Superior temporal gyrus (tissue), 1 donor: ENCODE data around the gene FBXO28.
"Not testable (repeated sequence)": the region's sequence is repeated elsewhere in the genome, so short reads cannot be mapped to it uniquely, and the experiment has no call there.

ENCODE experiments used
- DNase-seq: peaks from one replicate; pipeline ENCODE4 v3.0.0-alpha.2; 2016; ENCODE audit errors: extremely low spot score

Gene FBXO28, protein sequence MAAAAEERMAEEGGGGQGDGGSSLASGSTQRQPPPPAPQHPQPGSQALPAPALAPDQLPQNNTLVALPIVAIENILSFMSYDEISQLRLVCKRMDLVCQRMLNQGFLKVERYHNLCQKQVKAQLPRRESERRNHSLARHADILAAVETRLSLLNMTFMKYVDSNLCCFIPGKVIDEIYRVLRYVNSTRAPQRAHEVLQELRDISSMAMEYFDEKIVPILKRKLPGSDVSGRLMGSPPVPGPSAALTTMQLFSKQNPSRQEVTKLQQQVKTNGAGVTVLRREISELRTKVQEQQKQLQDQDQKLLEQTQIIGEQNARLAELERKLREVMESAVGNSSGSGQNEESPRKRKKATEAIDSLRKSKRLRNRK

GRCh38 chr1:224113918-224114786 is at the start of gene FBXO28:
TSS of gene FBXO28 (plus strand) at chr1:224114111. CDS start at chr1:224114130, 19 bp downstream.
- DNase-seq = peak; percentile 96

- no peak for DNase-seq
These were observed 49.8 kb upstream of the FBXO28 start for GRCh38 chr1:224064150-224064549.

GRCh38 chr1:224065455-224065854 is 48.5 kb upstream of the FBXO28 start:
- DNase-seq = no peak

GRCh38 chr1:224067207-224067606 is 46.7 kb upstream of the FBXO28 start:
- DNase-seq = no peak

DNA sequence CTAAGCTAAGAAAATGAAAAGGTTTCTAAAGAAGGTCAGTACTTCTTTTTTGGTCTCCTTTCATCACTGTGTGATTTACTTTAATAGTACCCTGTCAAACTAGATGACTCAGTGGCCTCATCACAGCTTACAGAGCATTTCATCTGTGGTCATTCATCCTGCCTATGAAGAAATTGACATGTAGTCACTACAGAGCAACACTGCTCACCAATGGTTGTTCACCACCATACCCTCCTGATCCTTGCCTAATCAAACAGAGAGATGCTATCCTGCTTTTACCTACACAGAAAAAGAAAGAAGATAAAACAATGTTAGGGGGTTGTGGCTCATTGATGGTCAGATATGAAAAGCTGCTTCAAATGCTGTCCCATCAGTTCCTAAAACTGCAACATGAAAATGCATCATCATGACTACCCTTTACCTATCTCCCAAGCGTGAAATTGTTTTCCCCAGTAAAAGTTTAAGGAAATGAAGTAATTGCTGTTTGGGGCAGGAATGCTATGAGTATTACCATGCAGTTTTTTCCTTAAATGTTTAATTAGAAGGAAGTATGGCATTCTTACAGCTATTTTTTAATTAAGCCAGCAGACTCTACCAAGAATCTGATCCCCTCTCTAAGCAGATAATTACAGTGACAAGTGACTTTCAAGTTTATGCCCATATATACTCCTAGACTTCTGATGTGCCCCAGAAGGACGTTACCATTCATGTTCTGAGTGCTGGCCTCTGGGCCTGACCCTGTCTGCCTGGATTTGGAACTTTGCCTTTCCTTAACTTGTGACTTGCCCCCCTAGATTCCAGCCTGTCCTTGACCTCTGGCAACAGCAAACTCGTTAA is 46.1 kb upstream of the FBXO28 start:
- DNase-seq = no peak

DNA sequence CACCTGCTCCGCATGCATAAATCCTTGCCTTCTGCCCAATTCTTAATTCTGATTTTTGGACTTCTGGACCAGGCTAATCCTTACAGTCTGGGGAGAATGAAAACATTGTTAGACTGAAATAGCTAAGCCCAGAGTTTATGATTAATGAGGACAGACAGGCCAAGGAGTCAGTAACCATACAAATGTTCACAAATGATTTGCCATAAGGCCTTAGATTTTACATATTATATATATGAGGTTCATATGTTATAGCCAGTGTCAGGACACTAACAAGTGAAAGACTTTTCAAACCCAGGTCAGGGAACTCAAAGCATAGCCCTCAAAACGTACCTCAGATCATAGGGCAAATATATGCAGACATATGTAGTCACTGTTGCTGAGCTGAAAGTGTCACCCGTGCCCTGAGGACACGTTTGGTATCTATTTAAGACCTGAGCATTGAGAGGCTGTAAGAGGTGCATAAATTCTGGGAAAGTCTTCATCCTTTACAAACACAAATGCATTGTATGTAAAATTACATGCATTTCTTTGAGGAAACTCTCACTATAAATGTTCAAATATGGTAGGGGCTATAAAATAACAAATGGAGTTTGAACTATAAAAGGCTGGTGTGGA is 45.3 kb upstream of the FBXO28 start:
- DNase-seq = no peak

DNA sequence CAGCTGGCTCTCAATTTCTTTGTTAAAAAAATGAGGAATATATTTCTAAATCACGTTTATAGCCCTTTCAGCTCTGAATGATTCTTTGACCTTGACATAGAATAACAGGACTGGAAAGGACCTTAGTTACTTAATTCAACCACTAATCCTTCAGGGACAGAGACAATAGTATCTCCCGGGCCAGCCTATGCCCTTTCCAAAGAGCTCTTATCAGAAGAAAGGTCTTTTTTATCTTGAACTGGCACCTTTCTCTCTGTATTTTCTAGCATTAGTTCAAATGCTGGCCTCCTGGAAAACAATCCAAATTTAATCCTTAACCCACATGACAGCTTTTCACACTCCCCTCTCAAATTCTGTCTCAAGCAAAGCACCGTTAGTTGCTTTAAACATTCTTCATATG is 44.8 kb upstream of the FBXO28 start:
- DNase-seq = no peak

GRCh38 chr1:224070521-224070920 is 43.4 kb upstream of the FBXO28 start:
- no peak for DNase-seq

DNA sequence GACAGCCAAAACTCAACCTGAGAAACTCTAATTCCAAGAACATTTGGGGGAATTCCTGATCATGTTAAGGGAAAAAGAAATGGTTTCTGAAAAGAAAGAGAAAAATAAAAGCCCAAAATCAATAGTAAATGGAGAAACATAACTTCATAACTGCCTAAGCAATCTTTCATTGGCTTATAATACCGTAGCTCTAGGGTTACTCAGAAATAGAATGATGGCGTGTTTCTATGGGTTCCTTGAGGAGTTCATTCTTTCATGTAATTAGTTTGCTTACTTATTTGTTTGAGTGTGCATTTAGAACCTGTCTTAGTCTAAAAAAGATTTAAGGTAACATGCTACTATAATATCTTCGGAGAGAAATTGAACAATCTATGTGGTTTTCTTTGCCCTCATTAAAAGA is 37.5 kb upstream of the FBXO28 start:
- DNase-seq = no peak

GRCh38 chr1:224079644-224080043 is 34.3 kb upstream of the FBXO28 start:
- DNase-seq = not testable (repeated sequence)

GRCh38 chr1:224080115-224080774 is 33.7 kb upstream of the FBXO28 start:
- DNase-seq = peak; percentile 54

GRCh38 chr1:224081604-224082003 is 32.3 kb upstream of the FBXO28 start:
- DNase-seq = no peak

- no peak for DNase-seq
These were observed 31.8 kb upstream of the FBXO28 start for GRCh38 chr1:224082146-224082545.

DNA sequence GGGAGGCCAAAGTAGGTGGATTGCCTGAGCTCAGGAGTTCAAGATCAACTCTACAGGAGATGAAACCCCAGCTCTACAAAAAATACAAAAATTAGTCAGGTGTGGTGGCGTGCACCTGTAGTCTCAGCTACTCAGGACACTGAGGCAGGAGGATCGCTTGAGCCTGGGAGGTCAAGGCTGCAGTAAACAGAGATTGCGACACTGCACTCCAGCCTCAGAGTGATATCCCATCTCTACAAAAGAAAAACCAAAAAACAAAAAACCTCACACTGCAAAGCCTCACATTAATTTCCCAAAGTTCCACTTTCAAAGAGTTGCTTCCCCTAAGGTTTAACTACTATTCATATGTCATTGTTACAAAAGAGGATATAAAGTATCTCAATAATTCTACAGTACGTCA is 29.0 kb upstream of the FBXO28 start:
- no peak for DNase-seq

GRCh38 chr1:224085421-224086108 is 28.3 kb upstream of the FBXO28 start:
- DNase-seq = no peak

DNA sequence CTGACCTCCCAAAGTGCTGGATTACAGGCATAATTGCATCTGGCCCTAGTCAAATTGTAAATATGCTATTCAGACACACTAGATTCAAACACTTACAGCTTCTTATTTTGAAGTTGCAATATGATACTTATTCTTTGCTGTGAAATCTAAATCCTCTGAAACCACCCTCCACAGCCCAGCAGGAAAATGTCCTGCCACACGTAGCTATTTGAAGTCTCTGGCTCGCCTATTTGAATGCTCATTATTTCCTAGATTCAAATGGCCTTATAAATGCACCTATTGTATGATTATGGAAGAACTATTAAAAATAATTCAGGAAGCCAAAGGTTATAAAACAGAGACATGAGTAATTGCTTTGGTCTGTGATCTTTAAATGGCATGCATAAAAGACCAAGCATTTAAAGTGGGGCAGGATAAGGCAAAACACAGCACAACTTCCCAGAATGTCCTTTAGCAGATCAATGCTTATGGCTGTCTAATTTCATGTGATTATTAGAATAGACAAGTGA is 26.6 kb upstream of the FBXO28 start:
- DNase-seq = no peak

GRCh38 chr1:224089583-224089982 is 24.3 kb upstream of the FBXO28 start:
- DNase-seq = no peak

GRCh38 chr1:224090116-224090515 is 23.8 kb upstream of the FBXO28 start:
- DNase-seq = no peak

- DNase-seq = no peak
These were observed 21.8 kb upstream of the FBXO28 start for GRCh38 chr1:224092111-224092510.

- DNase-seq = no peak
These were observed 21.3 kb upstream of the FBXO28 start for GRCh38 chr1:224092601-224093000.
